Astrocyte (in vitro differentiated cells and primary cell): ENCODE measurements around the gene AGPS. TPM values are rescaled to one million over a fixed set of nuclear protein-coding genes. Genes with fewer than 3 reads are reported as not detected.

ENCODE experiments used
- DNase-seq: peaks from one replicate; pipeline ENCODE4 v3.0.0-alpha.2; 2010; ENCODE audit warnings: low read depth
- FAIRE-seq: peaks from 2 replicates; lab custom pipeline; 2011; peaks lifted over from hg19 to GRCh38; lab: Jason Lieb, UNC
- H2AFZ ChIP-seq: 2 replicates; pipeline ENCODE4 v1.6.0; 2012; ENCODE audit warnings: low read depth, low read length, inconsistent platforms
- H3K27ac ChIP-seq: 2 replicates; pipeline ENCODE4 v1.5.1; 2011; ENCODE audit warnings: low read depth, low read length, inconsistent platforms
- H3K27me3 ChIP-seq: 2 replicates; pipeline ENCODE4 v1.6.0; 2011; ENCODE audit warnings: low read length, inconsistent platforms; ENCODE audit not compliant: insufficient read depth
- H3K36me3 ChIP-seq: 2 replicates; pipeline ENCODE4 v1.5.1; 2011; ENCODE audit warnings: low read length, inconsistent platforms; ENCODE audit not compliant: insufficient read depth
- H3K4me1 ChIP-seq: 2 replicates; pipeline ENCODE4 v1.5.1; 2011; ENCODE audit warnings: low read length, inconsistent platforms; ENCODE audit not compliant: insufficient read depth
- H3K4me2 ChIP-seq: 2 replicates; pipeline ENCODE4 v1.6.0; 2012; ENCODE audit warnings: low read length, inconsistent platforms
- H3K4me3 ChIP-seq: 2 replicates; pipeline ENCODE4 v1.5.1; 2011; ENCODE audit warnings: low read depth, mild to moderate bottlenecking, low read length, inconsistent platforms; ENCODE audit not compliant: insufficient read depth
- H3K79me2 ChIP-seq: 2 replicates; pipeline ENCODE4 v1.6.0; 2012; ENCODE audit warnings: mild to moderate bottlenecking, low read length, inconsistent platforms; ENCODE audit not compliant: insufficient read depth
- H3K9ac ChIP-seq: 2 replicates; pipeline ENCODE4 v1.6.0; 2012; ENCODE audit warnings: mild to moderate bottlenecking, low read length, inconsistent platforms
- H3K9me3 ChIP-seq: 2 replicates; pipeline ENCODE4 v1.5.1; 2012; ENCODE audit warnings: low read depth, mild to moderate bottlenecking, low read length, inconsistent platforms; ENCODE audit not compliant: insufficient read depth
- H4K20me1 ChIP-seq: 2 replicates; pipeline ENCODE4 v1.6.0; 2012; ENCODE audit warnings: low read length, inconsistent platforms; ENCODE audit not compliant: insufficient read depth
- H3K27ac Mint-ChIP-seq: one replicate; pipeline ENCODE4 v1.8.0; 2021; ENCODE audit warnings: mild to moderate bottlenecking, mixed read lengths; ENCODE audit not compliant: unreplicated experiment
- H3K27me3 Mint-ChIP-seq: one replicate; pipeline ENCODE4 v1.8.0; 2021; ENCODE audit warnings: low read depth, mixed read lengths; ENCODE audit not compliant: unreplicated experiment
- H3K36me3 Mint-ChIP-seq: one replicate; pipeline ENCODE4 v1.8.0; 2021; ENCODE audit warnings: low read depth, mixed read lengths; ENCODE audit not compliant: unreplicated experiment
- H3K4me1 Mint-ChIP-seq: one replicate; pipeline ENCODE4 v1.8.0; 2021; ENCODE audit warnings: low read depth, mixed read lengths; ENCODE audit not compliant: unreplicated experiment
- H3K4me3 Mint-ChIP-seq: one replicate; pipeline ENCODE4 v1.8.0; 2021; ENCODE audit warnings: mild to moderate bottlenecking, moderate library complexity, mixed read lengths; ENCODE audit not compliant: unreplicated experiment
- H3K9me3 Mint-ChIP-seq: one replicate; pipeline ENCODE4 v1.8.0; 2021; ENCODE audit warnings: mild to moderate bottlenecking, mixed read lengths; ENCODE audit not compliant: unreplicated experiment
- CTCF ChIP-seq: IDR thresholded peaks from 2 replicates; pipeline ENCODE4 v1.5.1; 2011; ENCODE audit warnings: low read depth, mild to moderate bottlenecking, inconsistent platforms, low read length, moderate library complexity; ENCODE audit not compliant: insufficient read depth
- EZH2 ChIP-seq: IDR thresholded peaks from 2 replicates; pipeline ENCODE4 v1.6.1; 2012; ENCODE audit warnings: mild to moderate bottlenecking, low read length, inconsistent platforms; ENCODE audit not compliant: insufficient read depth
- total RNA-seq: library from RNA; stranded (reverse); gene quantifications from 2 replicates; pipeline ENCODE4 v1.2.1, GENCODE V29; 2021

Gene AGPS
- total RNA-seq, 1 donor from 2014 or later: 66.2 TPM

- H2AFZ ChIP-seq: no peak overlapping the region
- FAIRE-seq: no peak
- H3K79me2 ChIP-seq: no peaks in the 10 kb centered on the region
- H3K4me3 ChIP-seq: no peak overlapping the region
- Mint-ChIP-seq H3K4me3 (no peak overlapping the region), H3K27me3 (peaks cover 3% of the 10 kb centered on the region), H3K9me3 (no peaks in the 10 kb centered on the region), H3K36me3 (no peaks in the 10 kb centered on the region), H3K27ac (peak overlapping the region; percentile 55), H3K4me1 (peaks cover 15% of the 10 kb centered on the region)
- no peaks in the 10 kb centered on the region for H3K9me3 ChIP-seq
- no peak overlapping the region for H3K4me2 ChIP-seq
- no peak for DNase-seq
- TF ChIP-seq EZH2: no peak
- TF ChIP-seq CTCF: no peak
- H3K36me3 ChIP-seq: no peaks in the 10 kb centered on the region
- no peak overlapping the region for H3K9ac ChIP-seq
- H3K27ac ChIP-seq: no peak overlapping the region
- no peaks in the 10 kb centered on the region for H4K20me1 ChIP-seq
- no peaks in the 10 kb centered on the region for H3K27me3 ChIP-seq
- no peaks in the 10 kb centered on the region for H3K4me1 ChIP-seq
Measured at GRCh38 chr2:177574356-177574755, 181.8 kb downstream of the AGPS start.

GRCh38 chr2:177575358-177575757 lies 182.8 kb downstream of the AGPS start:
- Histone ChIP-seq H3K36me3 (no peaks in the 10 kb centered on the region), H3K27me3 (no peaks in the 10 kb centered on the region), H4K20me1 (no peaks in the 10 kb centered on the region), H3K27ac (no peak overlapping the region), H3K4me2 (no peak overlapping the region), H3K4me3 (no peak overlapping the region), H3K9ac (no peak overlapping the region), H3K4me1 (no peaks in the 10 kb centered on the region), H2AFZ (no peak overlapping the region), H3K79me2 (no peaks in the 10 kb centered on the region), H3K9me3 (no peaks in the 10 kb centered on the region)
- H3K4me1 Mint-ChIP-seq: peaks cover 15% of the 10 kb centered on the region
- no peak overlapping the region for H3K4me3 Mint-ChIP-seq
- H3K9me3 Mint-ChIP-seq: no peaks in the 10 kb centered on the region
- no peaks in the 10 kb centered on the region for H3K36me3 Mint-ChIP-seq
- DNase-seq (no peak), FAIRE-seq (no peak)
- TF ChIP-seq EZH2 (no peak), CTCF (no peak)
- H3K27me3 Mint-ChIP-seq: no peaks in the 10 kb centered on the region
- no peak overlapping the region for H3K27ac Mint-ChIP-seq

GRCh38 chr2:177577075-177577474 lies 184.5 kb downstream of the AGPS start:
- Mint-ChIP-seq H3K27me3 (peaks cover 3% of the 10 kb centered on the region), H3K27ac (peak overlapping the region; percentile 42), H3K4me3 (no peak overlapping the region), H3K4me1 (peaks cover 12% of the 10 kb centered on the region), H3K9me3 (peaks cover 3% of the 10 kb centered on the region), H3K36me3 (no peaks in the 10 kb centered on the region)
- H3K36me3 ChIP-seq: no peaks in the 10 kb centered on the region
- DNase-seq: no peak
- no peak overlapping the region for H3K9ac ChIP-seq
- FAIRE-seq: no peak
- H3K4me3 ChIP-seq: no peak overlapping the region
- no peak overlapping the region for H3K4me2 ChIP-seq
- H4K20me1 ChIP-seq: no peaks in the 10 kb centered on the region
- H3K27ac ChIP-seq: no peak overlapping the region
- H3K4me1 ChIP-seq: no peaks in the 10 kb centered on the region
- TF ChIP-seq CTCF: no peak
- no peak for TF ChIP-seq EZH2
- H3K9me3 ChIP-seq: no peaks in the 10 kb centered on the region
- no peaks in the 10 kb centered on the region for H3K79me2 ChIP-seq
- H2AFZ ChIP-seq: no peak overlapping the region
- H3K27me3 ChIP-seq: peaks cover 3% of the 10 kb centered on the region
